ENCODE data around the gene CFAP100.

CFAP100 gene

DNA sequence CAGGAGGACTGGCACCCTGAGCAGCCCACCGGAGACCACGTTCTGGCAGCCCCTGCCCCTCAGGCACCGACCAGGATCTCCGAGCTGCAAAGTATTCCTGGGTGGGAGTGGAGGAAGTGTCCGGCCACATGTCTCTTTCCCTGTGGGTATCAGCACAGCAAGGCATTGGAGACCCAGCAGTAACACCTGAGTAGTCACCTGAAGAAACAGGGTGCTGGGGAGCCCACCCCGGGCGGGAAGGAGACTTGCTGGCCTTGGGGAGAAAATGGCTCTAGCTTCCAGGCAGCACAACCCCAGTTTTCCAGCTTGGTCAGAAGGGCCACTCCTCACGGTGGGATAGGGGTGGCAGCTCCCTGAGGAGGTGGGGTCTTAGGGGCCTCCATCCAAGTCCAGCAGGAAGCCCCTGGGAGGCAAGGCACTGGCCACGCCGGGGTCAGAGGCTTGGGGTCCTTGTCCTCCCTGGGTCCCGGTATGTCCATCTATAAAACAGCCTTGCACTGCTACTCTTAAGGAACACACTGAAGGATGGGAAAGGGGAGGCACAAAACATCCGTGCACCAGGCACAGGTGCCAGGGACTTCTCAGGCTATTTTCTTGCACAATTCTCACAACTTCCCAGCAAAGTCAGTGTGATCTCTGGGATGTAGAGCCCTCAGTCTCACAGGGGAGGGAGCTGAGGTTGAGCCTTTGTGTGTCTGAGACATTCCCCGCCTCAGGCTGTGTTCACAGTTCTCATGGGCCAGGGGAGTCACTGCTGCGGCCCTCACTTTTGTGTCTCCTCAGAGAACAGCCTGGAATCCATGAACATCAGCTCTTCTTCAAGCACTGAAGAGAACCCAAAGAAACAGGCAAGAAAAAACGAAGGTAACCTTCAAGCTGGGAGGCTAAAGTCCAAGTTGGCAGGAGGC lies 11.9 kb downstream of the CFAP100 start:
- no peak for DNase-seq

DNA sequence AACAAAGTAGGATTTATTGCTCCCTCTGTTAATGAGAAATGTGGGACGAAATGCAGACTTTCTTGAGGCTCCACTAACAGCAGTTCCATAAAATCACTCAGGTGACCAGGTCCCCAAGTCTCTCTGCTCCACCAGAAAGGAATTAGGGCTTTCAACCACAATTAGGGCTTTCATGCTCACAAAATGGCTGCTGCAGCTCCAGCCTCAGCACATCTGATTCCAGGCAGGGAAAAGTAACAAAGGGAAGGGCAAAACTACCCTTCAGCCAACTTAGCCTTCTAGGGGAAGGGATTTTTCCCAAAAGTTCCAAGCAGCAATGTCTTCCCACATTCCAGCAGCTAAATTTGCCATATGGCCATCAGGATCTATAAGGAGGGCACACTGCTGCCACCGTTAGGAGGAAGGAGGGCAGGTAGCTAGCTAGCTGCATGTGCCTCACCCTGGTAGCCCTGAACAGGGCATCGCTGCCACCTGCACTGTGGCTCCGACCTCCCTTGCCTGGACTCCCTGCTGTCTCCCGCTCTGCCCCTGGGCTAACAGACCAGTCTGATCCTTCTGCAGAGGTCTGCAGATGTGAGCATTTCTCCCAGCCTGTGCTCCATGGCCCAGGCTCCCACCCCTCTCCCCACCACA lies 12.8 kb downstream of the CFAP100 start:
- DNase-seq, result no peak

DNA sequence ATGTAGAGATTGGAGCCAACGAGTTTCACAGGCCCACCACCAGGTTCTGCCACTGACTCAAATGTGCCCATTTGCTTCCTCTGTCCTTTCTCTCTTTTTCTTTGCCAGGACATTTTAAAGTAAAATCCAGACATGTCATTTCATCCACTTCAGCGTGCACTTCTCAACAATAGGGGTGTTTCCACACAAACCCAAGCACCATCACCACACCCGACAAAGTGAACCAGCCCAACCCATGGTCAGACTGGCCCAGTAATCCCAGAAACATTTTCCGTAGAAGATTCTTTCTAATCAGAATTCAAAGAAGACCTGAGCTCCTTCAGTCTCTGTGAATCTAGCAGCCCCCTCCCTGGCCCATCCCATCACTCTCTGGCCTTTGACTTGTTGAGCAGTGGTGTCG lies 13.4 kb downstream of the CFAP100 start:
- no peak for DNase-seq

DNA sequence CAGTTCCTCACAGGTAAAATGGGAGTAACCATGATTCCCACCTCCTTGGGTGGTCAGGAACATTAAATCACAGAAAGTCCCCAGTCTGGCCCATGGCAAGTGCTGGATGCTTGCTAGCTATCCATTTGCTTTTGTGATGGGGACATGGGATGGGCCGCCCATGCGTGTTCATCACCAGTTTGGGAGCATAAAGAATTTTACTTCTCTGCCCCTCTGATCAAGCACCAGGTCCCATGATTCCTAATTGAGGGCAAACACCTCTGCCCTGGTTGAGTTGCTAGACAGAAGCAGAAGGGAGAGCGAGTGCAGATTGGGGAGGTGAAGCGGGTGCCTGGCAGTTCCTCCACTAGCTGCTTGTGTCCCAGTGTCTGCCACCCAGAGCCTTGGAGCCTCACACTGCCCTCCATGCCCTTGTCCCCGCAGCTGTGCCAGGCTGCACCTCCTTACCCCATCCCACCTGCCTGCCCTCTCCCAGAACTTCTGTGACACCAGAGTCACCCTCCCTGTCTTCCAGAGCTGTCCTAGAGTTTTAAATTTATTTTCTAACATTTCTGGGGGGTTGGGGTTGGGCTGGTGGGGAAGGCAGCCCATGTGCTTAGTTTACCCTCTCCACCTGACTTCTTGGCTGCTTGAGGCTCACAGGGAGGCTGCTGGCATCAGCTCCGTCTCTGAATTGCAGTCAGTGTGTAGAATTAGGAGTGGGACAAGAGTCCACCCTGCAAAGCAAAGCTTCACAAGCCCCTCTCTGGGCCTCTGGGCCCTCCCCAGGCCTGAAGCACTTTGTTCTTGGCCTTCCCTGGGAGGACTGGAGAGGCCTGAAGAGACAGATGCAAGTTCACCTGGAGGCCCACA lies 18.4 kb downstream of the CFAP100 start:
- DNase-seq, result no peak

DNA sequence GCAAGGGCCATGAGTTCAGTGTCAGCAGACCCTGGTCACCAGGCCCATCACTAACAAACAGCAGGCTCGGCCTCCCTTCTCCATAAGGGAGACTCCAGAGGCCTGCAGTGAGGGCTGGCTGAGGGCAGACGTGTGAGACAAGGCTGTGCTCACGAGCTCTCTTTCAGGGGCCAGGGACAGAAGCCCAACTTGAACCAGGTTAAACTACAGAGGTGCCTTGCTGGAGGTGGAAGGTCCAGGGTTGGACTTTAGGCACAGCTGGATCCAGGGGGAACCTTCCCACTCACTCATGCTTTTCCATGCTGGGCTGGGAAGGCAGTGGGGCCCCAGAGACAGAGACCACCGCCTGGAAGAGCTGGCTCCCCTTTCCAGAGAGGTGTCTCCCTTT lies 19.0 kb downstream of the CFAP100 start:
- DNase-seq, result no peak

DNA sequence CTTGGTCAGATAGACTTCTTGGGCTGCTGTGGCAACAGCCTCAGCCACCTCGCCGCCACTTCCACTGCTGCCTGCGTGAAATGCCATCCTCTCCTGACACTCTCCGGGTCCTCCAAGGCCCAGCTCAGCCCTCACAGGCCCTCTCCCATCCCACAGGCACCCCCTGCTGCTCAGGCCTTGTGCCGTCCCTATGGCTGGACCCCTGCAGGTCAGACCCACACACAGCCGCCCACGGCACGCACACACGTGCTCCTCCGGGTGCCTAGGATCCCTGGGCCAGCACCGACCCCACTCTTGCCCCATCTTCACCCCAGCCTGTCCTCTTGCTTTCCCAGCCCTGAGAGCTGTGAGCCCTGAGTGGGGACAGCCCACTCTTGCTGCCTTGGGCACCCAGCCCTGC lies 19.7 kb downstream of the CFAP100 start:
- no peak for DNase-seq

DNA sequence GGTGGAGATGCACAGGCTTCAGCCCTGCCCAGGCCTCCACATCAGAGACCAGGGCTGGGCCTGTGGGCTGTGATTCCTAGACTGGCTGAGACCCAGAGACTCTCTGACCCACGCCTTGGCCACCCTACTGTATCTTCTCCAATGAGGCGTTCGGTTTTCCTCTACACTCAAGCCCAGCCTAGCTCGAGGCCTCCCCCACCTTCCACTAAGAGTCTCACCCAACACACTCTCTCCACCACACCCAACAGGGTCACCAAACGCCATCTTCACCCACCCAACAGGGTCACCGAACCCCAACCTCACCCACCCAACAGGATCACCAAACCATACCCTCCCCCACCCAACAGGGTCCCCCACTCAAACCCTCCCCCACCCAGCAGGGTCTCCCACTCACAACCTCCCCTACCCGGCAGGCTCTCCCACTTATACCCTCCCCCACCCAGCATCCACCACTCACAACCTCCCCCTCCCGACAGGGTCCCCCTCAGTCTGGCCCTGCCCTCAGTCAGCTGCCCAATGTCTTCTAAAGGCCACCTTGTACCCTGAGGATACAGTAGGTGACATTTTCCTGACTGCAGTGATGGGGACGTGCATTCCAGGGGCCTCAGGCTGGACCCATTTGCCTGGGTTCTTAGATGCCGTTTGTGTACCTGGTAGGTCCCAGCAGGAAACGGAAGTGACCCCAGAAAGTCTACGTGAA lies 20.4 kb downstream of the CFAP100 start:
- no peak for DNase-seq

DNA sequence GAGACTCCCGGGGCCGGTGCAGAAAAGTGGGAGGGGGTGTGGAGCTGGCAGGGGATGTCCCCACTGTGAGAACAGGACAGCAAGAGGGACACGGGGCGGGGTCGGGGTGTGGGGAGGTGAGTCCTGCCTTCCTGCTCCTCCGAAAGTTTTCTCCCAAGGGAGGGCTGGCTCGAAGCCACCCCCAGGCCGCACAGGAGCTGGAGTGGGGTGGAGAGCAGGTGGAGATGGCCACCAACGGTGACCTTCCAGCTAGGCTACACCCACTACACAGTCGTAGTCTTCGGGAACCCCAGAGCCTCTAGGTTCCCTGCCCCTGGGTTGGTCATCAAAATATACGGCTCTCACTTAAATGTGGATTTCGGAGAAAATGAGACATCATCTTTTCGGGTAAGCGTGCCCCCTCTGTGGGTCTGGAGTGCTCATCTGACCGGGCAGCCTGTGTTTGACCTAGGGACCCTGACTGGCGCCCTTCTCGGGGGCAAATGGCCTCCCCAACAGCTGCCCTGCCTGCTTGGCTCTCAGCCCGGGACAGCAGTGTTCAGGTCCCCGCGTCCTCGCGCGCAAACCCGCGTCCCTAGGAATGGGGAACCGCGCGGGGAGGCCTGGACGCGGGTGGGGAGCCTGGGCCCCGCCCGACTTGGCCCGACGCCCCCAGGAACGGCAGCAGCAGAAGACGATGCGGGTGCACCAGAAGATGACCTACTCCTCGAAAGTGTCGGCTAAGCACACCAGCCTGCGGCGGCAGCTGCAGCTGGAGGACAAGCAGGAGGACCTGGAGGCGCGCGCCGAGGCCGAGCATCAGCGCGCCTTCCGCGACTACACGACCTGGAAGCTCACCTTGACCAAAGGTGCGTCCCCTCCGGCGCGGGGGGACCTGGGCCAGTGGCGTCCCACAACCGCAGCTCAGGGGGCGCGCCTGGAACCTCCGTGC lies 21.2 kb downstream of the CFAP100 start:
- DNase-seq, result no peak

DNA sequence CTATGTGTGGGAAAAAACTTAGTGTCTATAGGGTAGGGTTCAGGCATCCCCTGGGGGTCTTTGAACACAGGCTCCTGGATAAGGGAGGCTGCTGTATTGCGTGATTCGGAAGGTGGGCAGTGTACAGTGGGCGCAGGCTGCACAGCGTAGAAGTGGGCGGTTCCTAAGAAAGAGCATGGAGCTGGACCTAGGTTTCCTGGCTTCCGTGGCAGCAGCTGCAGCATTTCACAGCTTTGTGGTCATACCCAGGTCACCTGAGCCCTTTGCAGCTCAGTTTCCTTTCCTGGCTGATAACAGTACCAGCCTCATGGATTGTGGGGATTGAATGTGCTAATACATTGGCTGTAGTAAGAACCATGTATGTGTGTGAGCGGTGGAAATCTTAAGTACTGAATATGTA lies 22.2 kb downstream of the CFAP100 start:
- DNase-seq, result no peak

DNA sequence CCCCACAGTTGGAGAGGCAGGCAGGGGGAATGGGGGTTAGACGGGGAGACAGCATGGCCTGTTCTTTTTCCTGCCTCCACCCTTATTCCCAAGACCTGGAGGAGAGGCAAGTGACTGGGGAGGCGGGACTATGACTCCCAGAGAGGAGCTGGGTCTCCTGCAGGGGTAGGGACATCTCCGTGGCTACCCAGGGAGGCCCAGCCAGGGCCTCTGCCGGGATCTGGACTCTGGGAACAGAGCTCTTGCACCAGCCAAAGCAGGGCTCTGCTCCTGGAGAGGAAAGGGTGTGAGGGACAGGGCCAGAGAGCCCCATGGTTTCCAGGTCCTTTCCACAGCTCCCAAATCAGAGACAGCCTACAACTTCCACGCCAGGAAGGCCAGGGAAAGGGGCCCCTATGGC lies 22.8 kb downstream of the CFAP100 start:
- DNase-seq, result no peak

DNA sequence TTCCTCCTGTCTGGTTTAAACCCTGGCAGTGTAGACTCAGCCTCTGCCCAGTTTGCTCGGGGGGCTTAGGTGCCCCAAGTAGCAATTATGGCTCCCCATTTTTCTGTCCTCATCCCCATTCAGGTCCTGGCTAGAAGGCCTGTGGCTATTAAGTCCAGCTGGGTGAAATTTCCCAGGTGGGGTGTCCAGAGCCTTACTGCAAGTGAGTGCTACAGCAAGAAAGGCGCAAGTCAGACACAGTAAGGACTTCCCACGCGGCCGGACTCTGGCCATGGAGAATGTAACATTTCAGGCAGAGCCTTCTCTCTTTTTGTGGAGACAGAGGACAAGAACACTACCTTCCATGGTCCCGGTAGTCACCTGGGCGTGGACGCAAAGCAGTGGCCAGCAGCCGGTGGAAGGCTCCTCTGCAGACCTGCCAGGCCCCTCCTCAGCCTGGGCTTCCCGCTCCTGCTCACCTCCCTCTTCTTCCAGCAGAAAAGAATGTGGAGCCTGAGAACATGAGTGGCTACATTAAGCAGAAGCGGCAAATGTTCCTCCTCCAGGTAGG lies 23.3 kb downstream of the CFAP100 start:
- no peak for DNase-seq

DNA sequence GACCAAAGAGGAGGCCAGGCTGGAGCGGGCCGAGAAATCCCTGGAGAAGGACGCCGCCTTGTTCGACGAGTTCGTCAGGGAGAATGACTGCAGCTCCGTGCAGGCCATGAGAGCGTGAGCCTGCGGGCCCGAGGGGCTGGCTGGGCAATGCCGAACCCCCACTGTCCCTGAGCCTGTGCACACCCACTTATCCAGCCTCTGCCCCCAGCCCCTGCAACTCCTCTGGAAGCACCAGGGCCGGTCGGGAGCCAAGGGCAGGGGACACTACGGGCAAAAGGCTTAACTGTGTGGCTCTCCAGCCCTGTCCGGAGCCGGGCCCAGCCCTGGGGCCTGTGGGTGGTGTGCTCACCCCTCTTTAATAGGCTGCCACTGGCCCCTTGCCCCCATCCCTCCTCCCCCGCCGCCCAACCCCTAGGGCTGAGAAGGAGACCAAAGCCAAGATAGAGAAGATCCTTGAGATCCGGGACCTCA lies 24.0 kb downstream of the CFAP100 start:
- no peak for DNase-seq

DNA sequence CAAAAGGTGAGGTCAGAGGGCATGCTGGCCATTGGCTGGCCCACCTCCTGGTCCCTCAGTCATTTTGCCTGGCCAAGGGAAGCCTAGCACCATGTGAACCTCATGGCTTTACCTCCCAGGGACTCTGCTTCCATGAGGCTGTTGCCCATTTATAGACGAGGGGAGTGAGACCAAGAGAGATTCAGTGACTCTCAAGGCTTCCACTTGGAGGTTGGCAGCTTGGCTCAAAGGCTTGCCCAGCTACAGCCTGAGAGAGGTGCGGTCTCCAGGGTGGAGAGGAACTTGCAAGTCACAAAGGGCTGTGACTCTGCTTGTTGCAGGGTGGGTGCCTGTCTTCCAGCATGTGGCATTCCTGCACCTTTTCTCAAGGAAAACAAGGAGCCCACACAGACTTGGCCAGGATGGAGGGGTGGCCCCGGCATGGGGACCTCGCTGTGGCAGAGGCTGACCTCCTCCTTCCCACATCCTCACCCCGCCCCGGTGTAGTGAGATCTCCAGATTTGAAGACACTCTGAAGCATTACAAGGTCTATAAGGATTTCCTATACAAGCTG lies 24.5 kb downstream of the CFAP100 start:
- no peak for DNase-seq

DNA sequence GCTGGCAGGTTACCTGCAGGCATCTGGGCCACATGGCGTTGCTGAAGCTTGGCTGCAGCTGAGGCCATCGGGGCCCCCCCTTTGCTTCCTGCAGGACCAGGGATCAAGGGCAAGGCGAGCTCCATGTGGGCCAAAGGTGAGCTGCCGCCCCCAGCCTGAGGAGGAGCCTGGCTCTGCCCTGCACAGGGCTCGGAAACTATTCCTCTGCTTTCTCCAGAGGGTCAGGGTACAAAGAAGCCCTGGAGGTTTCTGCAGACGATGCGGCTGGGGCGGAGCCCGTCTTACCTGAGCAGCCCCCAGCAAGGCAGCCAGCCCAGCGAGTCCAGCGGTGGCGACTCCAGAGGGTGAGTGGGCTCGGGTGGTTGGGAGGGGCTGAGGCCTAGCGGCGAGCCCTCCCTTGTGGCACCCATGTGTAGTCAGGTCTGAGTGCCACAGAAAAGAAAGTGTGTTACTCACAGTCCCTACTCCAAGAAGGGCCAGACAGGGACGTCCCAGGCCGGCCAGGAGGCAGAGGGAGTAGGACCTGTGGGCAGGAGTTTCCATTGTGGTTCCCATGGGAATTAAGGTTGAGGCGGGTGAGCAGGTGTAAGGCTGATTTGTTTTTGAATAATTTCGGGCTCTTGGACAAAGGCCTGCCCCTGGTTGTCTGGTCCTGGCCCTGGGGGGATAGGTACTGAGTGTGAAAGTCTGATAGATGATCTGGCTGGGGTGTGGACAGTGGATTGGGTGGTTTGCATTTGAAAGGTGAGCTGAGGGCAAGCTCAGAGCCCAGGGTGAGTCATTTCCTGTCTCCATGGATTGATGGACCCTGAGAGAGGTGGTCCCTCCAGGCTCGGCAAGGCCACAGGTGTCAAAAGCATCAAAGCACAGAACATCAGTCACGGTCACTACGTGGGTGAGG lies 25.4 kb downstream of the CFAP100 start:
- no peak for DNase-seq

DNA sequence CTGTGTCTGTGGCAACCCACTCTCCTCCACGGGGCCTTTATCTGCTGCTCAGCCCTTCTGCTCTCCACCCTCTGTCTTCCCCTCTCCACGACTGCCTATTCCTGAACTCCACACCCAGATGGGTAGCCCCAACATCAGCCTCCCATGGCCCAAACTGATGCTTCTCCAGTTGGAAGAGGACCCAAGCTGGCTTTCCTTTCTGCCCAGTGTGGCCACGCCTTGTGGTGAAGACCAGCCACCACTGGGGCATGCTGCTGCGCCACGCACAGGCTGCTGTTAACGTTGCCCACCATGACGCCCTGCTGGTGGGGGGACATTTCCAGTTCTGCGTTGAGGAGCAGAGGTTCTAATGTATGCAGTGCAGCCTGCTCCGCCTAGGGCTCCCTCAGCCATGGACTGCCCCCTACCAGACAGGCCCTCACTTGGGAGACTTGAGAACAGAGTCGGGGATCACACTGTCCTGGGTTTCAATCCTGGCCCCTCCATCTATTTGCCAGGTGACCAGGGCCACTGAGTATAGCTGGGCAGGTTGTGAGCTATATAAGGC lies 26.9 kb downstream of the CFAP100 start:
- no peak for DNase-seq

DNA sequence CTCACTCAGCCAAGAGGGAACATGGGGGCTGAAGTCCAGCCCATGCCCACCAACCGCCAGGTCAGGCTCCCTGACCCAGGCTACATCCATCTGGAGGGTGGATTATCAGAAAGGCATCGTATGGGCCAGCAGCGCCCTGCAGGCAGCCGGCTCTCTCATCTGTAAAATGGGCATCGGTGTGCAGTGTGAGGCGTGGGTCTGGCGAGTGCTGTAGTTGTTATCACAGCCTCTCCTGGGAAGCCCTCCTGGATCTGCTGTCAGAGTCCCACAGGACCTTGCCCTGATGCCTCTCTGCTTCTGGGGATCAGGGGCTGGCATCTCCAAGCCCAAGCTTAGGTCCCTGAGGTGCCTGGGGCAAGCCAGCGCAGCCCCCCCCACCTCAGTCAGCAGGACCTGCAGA lies 27.4 kb downstream of the CFAP100 start:
- no peak for DNase-seq

DNA sequence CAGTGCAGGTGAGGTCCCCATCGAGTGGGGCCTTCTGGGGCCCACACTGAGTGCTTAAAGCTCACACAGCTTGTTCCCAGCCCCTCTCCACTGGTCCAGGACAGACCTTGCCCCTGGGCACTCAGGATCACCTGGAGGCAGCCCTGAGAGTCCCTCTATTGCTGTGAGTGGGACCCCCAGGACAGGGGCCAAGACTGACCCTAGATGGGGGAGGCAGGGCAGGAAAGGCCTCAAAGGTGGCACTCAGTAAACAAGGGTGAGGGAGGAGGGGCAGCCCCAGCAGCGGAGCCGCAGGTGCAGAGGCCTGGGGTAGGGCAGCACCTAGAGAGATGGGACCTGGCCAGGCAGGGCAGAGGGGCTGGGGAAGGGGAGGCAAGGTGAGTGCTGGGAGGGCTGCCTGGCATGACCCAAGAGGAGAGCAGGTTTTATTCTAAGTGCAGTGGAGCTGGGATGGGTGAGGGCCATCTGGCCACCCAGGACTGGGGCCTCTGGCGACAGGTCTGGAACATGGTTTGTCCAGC lies 27.9 kb downstream of the CFAP100 start:
- no peak for DNase-seq

DNA sequence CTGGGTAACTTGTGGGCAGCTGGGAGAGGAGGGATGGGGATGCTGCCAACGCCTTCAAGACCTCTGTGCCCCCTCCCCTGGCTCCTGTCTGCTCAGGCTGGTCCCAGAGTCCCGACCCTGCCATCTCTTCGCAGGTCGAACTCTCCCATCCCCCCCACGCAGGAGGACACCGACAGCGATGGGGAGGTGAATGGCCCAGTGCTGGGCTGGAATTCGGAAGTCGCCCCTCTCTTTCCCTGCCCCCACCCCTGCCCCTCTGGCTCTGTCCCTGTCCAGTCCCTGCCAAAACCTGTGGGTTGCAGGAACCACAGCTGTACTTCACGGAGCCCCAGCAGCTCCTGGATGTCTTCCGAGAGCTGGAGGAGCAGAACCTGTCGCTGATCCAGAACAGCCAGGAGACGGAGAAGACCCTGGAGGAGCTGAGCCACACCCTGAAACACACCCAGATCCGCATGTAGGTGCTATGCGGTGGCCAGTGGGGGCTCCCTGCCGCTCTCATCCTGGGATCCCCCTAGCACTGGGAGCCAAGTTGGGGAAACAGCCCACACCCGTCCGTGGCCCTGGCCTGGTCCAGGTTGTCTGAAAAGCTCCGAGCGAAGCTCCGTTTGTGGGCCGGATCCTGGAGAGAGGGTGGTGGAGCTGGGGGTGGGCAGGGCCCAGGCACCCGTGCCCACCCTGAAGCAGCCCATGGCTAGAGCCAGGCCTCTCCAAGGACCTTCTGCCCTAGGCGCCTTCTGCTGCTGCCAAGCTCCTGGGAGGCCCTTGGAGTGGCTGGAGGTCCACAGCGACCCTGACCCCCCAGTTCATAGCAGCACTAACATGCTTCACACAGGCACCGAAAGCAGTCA lies 28.7 kb downstream of the CFAP100 start:
- peak; percentile 10 to 44 for DNase-seq
